Ishikawa (cell line): Measurements from ENCODE around the gene UGDH.

Experiments
- CEBPB ChIP-seq: IDR thresholded peaks from 2 replicates; pipeline ENCODE4 v1.6.1; 2012
- CREB1 ChIP-seq: IDR thresholded peaks from 2 replicates; pipeline ENCODE4 v1.6.1; 2012; ENCODE audit warnings: low read depth
- EP300 ChIP-seq: IDR thresholded peaks from 2 replicates; pipeline ENCODE4 v1.6.1; 2012; ENCODE audit warnings: borderline replicate concordance
- FOXM1 ChIP-seq: IDR thresholded peaks from 2 replicates; pipeline ENCODE4 v1.6.1; 2012; ENCODE audit warnings: low read depth, borderline replicate concordance
- MAX ChIP-seq: IDR thresholded peaks from 2 replicates; pipeline ENCODE4 v1.6.1; 2012
- NFIC ChIP-seq: IDR thresholded peaks from 2 replicates; pipeline ENCODE4 v1.6.1; 2012
- RAD21 ChIP-seq: IDR thresholded peaks from 2 replicates; pipeline ENCODE4 v1.6.1; 2012; ENCODE audit warnings: low read depth
- REST ChIP-seq: IDR thresholded peaks from 2 replicates; pipeline ENCODE4 v1.6.1; 2012; ENCODE audit warnings: low read depth, mild to moderate bottlenecking
- TAF1 ChIP-seq: IDR thresholded peaks from 2 replicates; pipeline ENCODE4 v1.6.1; 2012; ENCODE audit warnings: low read depth, mild to moderate bottlenecking
- TCF12 ChIP-seq: IDR thresholded peaks from 2 replicates; pipeline ENCODE4 v1.6.1; 2012; ENCODE audit warnings: low read depth
- TEAD4 ChIP-seq: IDR thresholded peaks from 2 replicates; pipeline ENCODE4 v1.6.1; 2012
- USF1 ChIP-seq: IDR thresholded peaks from 2 replicates; pipeline ENCODE4 v1.6.1; 2012
- YY1 ChIP-seq: IDR thresholded peaks from 2 replicates; pipeline ENCODE4 v1.6.1; 2012; ENCODE audit warnings: low read depth
- ZBTB7A ChIP-seq: IDR thresholded peaks from 2 replicates; pipeline ENCODE4 v1.6.1; 2012; ENCODE audit warnings: low read depth

GRCh38 chr4:39495446-39496213 lies 31.6 kb downstream of the UGDH start:
- TF ChIP-seq MAX = no peak
- TF ChIP-seq TEAD4 = no peak
- no peak for TF ChIP-seq TAF1
- no peak for TF ChIP-seq FOXM1
- TF ChIP-seq YY1 = no peak
- no peak for TF ChIP-seq ZBTB7A
- TF ChIP-seq EP300 = no peak
- TF ChIP-seq CREB1 = no peak
- no peak for TF ChIP-seq RAD21
- no peak for TF ChIP-seq CEBPB
- no peak for TF ChIP-seq REST
- no peak for TF ChIP-seq TCF12
- no peak for TF ChIP-seq USF1
- TF ChIP-seq NFIC = 0 out of 2 replicates have a peak, but pooled peaks have one; percentile 12
